ENCODE results near the gene ODAD4. TPM values are rescaled to one million over a fixed set of nuclear protein-coding genes. Genes with fewer than 3 reads are reported as not detected.

The ODAD4 gene
- polyA plus RNA-seq, 1 of the 3 experiments (the other 2 are of a cell fraction) = 1.1 TPM

DNA sequence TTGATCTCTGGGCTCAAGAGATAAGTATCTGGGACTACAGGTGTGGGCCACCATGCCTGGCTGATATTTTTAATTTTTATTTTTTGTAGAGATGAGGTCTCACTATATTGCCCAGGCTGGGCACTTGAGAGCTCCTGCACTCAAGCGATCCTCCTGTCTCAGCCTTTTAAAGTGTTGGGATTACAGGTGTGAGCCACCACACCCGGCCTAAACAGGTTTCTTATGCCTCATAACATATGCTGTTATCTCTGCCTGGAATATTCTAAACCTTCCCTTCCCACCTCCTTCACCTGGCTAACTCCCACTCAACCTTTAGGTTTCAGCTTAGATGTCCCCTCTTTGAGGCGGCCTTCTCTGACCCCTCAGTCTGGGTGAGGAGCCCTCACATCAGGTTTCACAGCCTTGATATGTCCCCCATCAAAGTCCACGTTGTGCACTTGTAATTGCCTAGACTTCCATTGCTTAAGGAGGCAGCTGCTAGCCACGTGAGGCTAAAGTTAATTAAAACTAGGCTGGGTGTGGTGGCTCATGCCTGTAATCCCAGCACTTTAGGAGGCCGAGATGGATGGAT lies 27.5 kb downstream of the ODAD4 start:
- Histone ChIP-seq H3K27me3 (ENCODE audit: insufficient read depth) (no peaks in the 10 kb centered on the region), H3K9me3 (no peaks in the 10 kb centered on the region), H3K36me3 (replicated peaks in 1 of 2; ENCODE audit: control insufficient read depth in 1 of 2, insufficient read depth in 2 of 2, low read length in 1 of 2) (no peaks in the 10 kb centered on the region), H3K4me3 (ENCODE audit: low read depth in 2 of 2, low read length in 1 of 2) (no peak overlapping the region), H3K9ac (no peak overlapping the region), H3K79me2 (ENCODE audit: insufficient read depth) (no peaks in the 10 kb centered on the region), H3K9me2 (no peaks in the 10 kb centered on the region), H3K27ac (ENCODE audit: low read depth in 2 of 2, low read length in 1 of 2) (no peak overlapping the region), H3F3A (replicated peaks; ENCODE audit: insufficient read depth) (peaks cover 4% of the 10 kb centered on the region), H3K4me2 (no peak overlapping the region), H3K4me1 (ENCODE audit: control insufficient read depth in 1 of 2, insufficient read depth in 2 of 2, low read depth in 1 of 2, low read length in 1 of 2) (peaks cover 0 to 11% of the 10 kb centered on the region in 2 experiments; a peak in 1 of 4 replicates), H4K20me1 (ENCODE audit: insufficient read depth) (no peaks in the 10 kb centered on the region), H2AFZ (ENCODE audit: low read depth) (no peak overlapping the region)
- no peak for DNase-seq
- 90% methylated on average over 6 of the region's 6 CpGs for WGBS (ENCODE audit: low lambda C conversion rate)
- ChIA-PET POLR2A (no interaction called here), CTCF (interaction anchor here (0.6 to 7.1 kb wide), 10 partner anchors 27 to 220 kb away, joined by 3 to 67 read pairs (median 3); partner anchors contain the start of genes DNAJC7, NKIRAS2 and ODAD4)
- TF ChIP-seq RCOR1 (IDR thresholded peaks at IDR 0.05; ENCODE audit: low read length) (no peak), MEF2A (IDR thresholded peaks at IDR 0.05; ENCODE audit: borderline replicate concordance, low read depth) (no peak), GATA2 (CRISPR knock-in tag; IDR thresholded peaks at IDR 0.05) (no peak), YY1 (IDR thresholded peaks at IDR 0.05; ENCODE audit: low read depth) (no peak), FOSL2 (IDR thresholded peaks at IDR 0.05; ENCODE audit: borderline replicate concordance, low read depth) (no peak), IRF3 (IDR thresholded peaks at IDR 0.05; ENCODE audit: low read depth, low read length) (no peak), RXRA (IDR thresholded peaks at IDR 0.05; ENCODE audit: borderline replicate concordance, low read depth) (no peak), EP300 (IDR thresholded peaks at IDR 0.05; ENCODE audit: borderline replicate concordance in 1 of 2, low read depth in 1 of 2, low read length in 1 of 2) (no peak), GABPA (IDR thresholded peaks at IDR 0.05; ENCODE audit: low read depth) (no peak)
- TF ChIP-seq, protein P1, sequence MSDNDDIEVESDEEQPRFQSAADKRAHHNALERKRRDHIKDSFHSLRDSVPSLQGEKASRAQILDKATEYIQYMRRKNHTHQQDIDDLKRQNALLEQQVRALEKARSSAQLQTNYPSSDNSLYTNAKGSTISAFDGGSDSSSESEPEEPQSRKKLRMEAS (IDR thresholded peaks at IDR 0.05; ENCODE audit: low read depth) = no peak
- TF ChIP-seq, protein P2, sequence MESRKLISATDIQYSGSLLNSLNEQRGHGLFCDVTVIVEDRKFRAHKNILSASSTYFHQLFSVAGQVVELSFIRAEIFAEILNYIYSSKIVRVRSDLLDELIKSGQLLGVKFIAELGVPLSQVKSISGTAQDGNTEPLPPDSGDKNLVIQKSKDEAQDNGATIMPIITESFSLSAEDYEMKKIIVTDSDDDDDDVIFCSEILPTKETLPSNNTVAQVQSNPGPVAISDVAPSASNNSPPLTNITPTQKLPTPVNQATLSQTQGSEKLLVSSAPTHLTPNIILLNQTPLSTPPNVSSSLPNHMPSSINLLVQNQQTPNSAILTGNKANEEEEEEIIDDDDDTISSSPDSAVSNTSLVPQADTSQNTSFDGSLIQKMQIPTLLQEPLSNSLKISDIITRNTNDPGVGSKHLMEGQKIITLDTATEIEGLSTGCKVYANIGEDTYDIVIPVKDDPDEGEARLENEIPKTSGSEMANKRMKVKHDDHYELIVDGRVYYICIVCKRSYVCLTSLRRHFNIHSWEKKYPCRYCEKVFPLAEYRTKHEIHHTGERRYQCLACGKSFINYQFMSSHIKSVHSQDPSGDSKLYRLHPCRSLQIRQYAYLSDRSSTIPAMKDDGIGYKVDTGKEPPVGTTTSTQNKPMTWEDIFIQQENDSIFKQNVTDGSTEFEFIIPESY (IDR thresholded peaks at IDR 0.05; ENCODE audit: borderline replicate concordance, low read depth) = no peak

GRCh38 chr17:41959030-41959335 lies 28.6 kb downstream of the ODAD4 start:
- no peaks in the 10 kb centered on the region for H3K79me2 ChIP-seq (ENCODE audit: insufficient read depth)
- peaks cover 0 to 11% of the 10 kb centered on the region in 2 experiments; a peak in 1 of 4 replicates for H3K4me1 ChIP-seq (ENCODE audit: control insufficient read depth in 1 of 2, insufficient read depth in 2 of 2, low read depth in 1 of 2, low read length in 1 of 2)
- H3F3A ChIP-seq (replicated peaks; ENCODE audit: insufficient read depth) = peaks cover 8% of the 10 kb centered on the region
- H2AFZ ChIP-seq (ENCODE audit: low read depth) = no peak overlapping the region
- ChIA-PET POLR2A (interaction anchor here (1.2 to 1.7 kb wide), 5 partner anchors 20 to 94 kb away, joined by 3 to 5 read pairs (median 4); partner anchors contain the start of genes ACLY, KLHL11, NKIRAS2 and ODAD4), CTCF (interaction anchor here (0.5 to 7.1 kb wide), 47 partner anchors 10 to 354 kb away, joined by 3 to 67 read pairs (median 4); partner anchors contain the start of genes ACLY, DNAJC7, HAP1 and NKIRAS2)
- no peak overlapping the region; a peak in 1 of 4 replicates for H3K27ac ChIP-seq (ENCODE audit: low read depth in 2 of 2, low read length in 1 of 2)
- H3K36me3 ChIP-seq (replicated peaks in 1 of 2; ENCODE audit: control insufficient read depth in 1 of 2, insufficient read depth in 2 of 2, low read length in 1 of 2) = no peaks in the 10 kb centered on the region
- no peak overlapping the region for H3K4me3 ChIP-seq (ENCODE audit: low read depth in 2 of 2, low read length in 1 of 2)
- H4K20me1 ChIP-seq (ENCODE audit: insufficient read depth) = no peaks in the 10 kb centered on the region
- H3K27me3 ChIP-seq (ENCODE audit: insufficient read depth) = no peaks in the 10 kb centered on the region
- H3K9me2 ChIP-seq = no peaks in the 10 kb centered on the region
- H3K4me2 ChIP-seq = no peak overlapping the region
- 95% methylated on average over 2 of the region's 2 CpGs for WGBS (ENCODE audit: low lambda C conversion rate)
- DNase-seq = no peak
- H3K9me3 ChIP-seq = no peaks in the 10 kb centered on the region
- H3K9ac ChIP-seq = no peak overlapping the region
- TF ChIP-seq NRF1 (IDR thresholded peaks at IDR 0.05; ENCODE audit: low read depth, low read length) = no peak
- TF ChIP-seq CHD2 (IDR thresholded peaks at IDR 0.05; ENCODE audit: low read length, partially characterized antibody) = no peak
- TF ChIP-seq SMC3 (IDR thresholded peaks at IDR 0.05; ENCODE audit: low read depth, low read length) = no peak
- no peak for TF ChIP-seq NFIC (IDR thresholded peaks at IDR 0.05; ENCODE audit: borderline replicate concordance)
- TF ChIP-seq FOSL2 (IDR thresholded peaks at IDR 0.05; ENCODE audit: borderline replicate concordance, low read depth) = no peak
- no peak for TF ChIP-seq GATA2 (CRISPR knock-in tag; IDR thresholded peaks at IDR 0.05)
- no peak for TF ChIP-seq ELF1 (IDR thresholded peaks at IDR 0.05)
- TF ChIP-seq RFX5 (IDR thresholded peaks at IDR 0.05; ENCODE audit: low read length) = no peak
- TF ChIP-seq USF1 (IDR thresholded peaks at IDR 0.05; ENCODE audit: borderline replicate concordance, low read depth) = no peak
- no peak for TF ChIP-seq RAD21 (IDR thresholded peaks at IDR 0.05; ENCODE audit: low read length)
- no peak for TF ChIP-seq REST (IDR thresholded peaks at IDR 0.05; ENCODE audit: low read depth, low read length)
- no peak for TF ChIP-seq FOXJ3 (CRISPR knock-in tag; IDR thresholded peaks at IDR 0.05)
